MM.1S (cell line): ENCODE measurements around the gene CFAP119.

Experiments
- EZH2phosphoT487 ChIP-seq: fragments of 300-600 bp; sonication (generic); IDR thresholded peaks from 2 replicates; pipeline ENCODE4 v1.6.1; 2018; ENCODE audit warnings: antibody characterized with exemption, low read length
- TF ChIP-seq, protein P1 (sequence below): fragments of 300-600 bp; sonication (generic); IDR thresholded peaks from 2 replicates; pipeline ENCODE4 v1.5.1; 2016; ENCODE audit warnings: antibody characterized with exemption, low read length, mixed read lengths

DNA sequence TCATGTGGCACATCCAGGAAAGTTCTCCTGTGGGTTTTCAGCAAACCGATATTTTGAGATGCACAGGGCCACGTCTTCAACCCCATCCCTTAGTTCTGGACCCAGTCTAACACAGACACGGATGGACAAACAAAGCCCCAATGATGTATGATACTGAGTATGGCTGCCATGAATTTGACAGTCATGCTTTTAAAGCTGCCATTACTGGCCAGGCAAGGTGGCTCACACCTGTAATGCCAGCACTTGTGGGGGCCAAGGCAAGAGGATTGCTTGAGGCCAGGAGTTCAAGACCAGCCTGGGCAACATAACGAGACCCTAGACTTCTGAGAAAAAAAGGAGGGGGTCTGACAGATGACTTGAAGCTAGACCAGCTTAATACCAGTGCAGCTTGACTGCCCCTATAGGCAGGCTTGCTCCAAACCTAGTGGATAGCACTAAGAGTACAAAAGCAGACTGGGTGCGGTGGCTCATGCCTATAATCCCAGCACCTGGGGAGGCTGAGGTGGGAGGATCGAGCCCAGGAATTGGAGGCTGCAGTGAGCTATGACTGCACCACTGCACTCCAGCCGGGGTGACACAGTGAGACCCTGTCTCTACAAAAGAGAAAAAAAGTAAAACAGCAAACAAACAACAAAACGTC, 35.9 kb upstream of the CFAP119 start:
- TF ChIP-seq, protein P1, sequence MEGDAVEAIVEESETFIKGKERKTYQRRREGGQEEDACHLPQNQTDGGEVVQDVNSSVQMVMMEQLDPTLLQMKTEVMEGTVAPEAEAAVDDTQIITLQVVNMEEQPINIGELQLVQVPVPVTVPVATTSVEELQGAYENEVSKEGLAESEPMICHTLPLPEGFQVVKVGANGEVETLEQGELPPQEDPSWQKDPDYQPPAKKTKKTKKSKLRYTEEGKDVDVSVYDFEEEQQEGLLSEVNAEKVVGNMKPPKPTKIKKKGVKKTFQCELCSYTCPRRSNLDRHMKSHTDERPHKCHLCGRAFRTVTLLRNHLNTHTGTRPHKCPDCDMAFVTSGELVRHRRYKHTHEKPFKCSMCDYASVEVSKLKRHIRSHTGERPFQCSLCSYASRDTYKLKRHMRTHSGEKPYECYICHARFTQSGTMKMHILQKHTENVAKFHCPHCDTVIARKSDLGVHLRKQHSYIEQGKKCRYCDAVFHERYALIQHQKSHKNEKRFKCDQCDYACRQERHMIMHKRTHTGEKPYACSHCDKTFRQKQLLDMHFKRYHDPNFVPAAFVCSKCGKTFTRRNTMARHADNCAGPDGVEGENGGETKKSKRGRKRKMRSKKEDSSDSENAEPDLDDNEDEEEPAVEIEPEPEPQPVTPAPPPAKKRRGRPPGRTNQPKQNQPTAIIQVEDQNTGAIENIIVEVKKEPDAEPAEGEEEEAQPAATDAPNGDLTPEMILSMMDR: peak; percentile 25
- no peak for TF ChIP-seq EZH2phosphoT487
